Panc1 (cell line): ENCODE data around the gene PSMC1.

Experiments
- POLR2AphosphoS5 ChIP-seq: IDR thresholded peaks from 2 replicates; pipeline ENCODE4 v1.6.1; 2012; ENCODE audit warnings: mild to moderate bottlenecking, low read depth, low read length, moderate library complexity
- SIN3A ChIP-seq: IDR thresholded peaks from 2 replicates; pipeline ENCODE4 v1.6.1; 2012; ENCODE audit warnings: low read depth, mild to moderate bottlenecking, low read length, moderate library complexity, borderline replicate concordance; ENCODE audit not compliant: insufficient read depth
- TCF7L2 ChIP-seq: IDR thresholded peaks from 2 replicates; pipeline ENCODE4 v1.6.1; 2011; ENCODE audit warnings: mild to moderate bottlenecking, low read depth, low read length, inconsistent platforms
- TF ChIP-seq, protein P1 (sequence below), 2 experiments: IDR thresholded peaks; 2 replicates each; pipeline ENCODE4 v1.6.1; 2011 to 2012; ENCODE audit warnings: low read depth in 2 of 2, control low read depth in 1 of 2, low read length in 1 of 2, mild to moderate bottlenecking in 1 of 2, moderate library complexity in 1 of 2; ENCODE audit not compliant: insufficient read depth in 1 of 2
- TF ChIP-seq, protein P2 (sequence below): fragments of 450-650 bp; IDR thresholded peaks from 2 replicates; pipeline ENCODE4 v1.5.1; 2017; ENCODE audit warnings: mild to moderate bottlenecking

DNA sequence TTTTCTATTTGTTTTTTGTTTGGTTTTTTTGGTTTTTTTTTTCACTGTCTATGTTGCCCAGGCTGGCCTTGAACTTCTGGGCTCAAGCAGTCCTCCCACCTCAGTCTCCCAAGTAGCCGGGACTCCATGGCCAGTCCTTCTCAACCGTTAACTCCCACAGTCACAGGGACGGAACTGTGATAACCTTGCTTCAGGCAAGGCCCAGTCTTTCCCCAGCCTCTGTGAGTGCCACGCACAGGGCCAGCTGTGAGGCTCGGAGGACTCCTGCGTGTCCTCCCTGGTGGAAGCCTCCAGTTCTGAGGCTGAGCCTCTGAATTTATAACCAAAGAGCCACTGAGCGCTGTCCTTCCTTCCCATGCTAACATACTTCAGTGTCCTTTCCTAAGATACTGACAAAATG is 23.7 kb downstream of the PSMC1 start:
- TF ChIP-seq SIN3A = no peak
- TF ChIP-seq, protein P1, sequence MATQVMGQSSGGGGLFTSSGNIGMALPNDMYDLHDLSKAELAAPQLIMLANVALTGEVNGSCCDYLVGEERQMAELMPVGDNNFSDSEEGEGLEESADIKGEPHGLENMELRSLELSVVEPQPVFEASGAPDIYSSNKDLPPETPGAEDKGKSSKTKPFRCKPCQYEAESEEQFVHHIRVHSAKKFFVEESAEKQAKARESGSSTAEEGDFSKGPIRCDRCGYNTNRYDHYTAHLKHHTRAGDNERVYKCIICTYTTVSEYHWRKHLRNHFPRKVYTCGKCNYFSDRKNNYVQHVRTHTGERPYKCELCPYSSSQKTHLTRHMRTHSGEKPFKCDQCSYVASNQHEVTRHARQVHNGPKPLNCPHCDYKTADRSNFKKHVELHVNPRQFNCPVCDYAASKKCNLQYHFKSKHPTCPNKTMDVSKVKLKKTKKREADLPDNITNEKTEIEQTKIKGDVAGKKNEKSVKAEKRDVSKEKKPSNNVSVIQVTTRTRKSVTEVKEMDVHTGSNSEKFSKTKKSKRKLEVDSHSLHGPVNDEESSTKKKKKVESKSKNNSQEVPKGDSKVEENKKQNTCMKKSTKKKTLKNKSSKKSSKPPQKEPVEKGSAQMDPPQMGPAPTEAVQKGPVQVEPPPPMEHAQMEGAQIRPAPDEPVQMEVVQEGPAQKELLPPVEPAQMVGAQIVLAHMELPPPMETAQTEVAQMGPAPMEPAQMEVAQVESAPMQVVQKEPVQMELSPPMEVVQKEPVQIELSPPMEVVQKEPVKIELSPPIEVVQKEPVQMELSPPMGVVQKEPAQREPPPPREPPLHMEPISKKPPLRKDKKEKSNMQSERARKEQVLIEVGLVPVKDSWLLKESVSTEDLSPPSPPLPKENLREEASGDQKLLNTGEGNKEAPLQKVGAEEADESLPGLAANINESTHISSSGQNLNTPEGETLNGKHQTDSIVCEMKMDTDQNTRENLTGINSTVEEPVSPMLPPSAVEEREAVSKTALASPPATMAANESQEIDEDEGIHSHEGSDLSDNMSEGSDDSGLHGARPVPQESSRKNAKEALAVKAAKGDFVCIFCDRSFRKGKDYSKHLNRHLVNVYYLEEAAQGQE (IDR thresholded peaks at IDR 0.05; ENCODE audit: insufficient read depth in 1 of 2, low read depth in 2 of 2, low read length in 1 of 2) = no peak
- no peak for TF ChIP-seq POLR2AphosphoS5
- TF ChIP-seq, protein P2, sequence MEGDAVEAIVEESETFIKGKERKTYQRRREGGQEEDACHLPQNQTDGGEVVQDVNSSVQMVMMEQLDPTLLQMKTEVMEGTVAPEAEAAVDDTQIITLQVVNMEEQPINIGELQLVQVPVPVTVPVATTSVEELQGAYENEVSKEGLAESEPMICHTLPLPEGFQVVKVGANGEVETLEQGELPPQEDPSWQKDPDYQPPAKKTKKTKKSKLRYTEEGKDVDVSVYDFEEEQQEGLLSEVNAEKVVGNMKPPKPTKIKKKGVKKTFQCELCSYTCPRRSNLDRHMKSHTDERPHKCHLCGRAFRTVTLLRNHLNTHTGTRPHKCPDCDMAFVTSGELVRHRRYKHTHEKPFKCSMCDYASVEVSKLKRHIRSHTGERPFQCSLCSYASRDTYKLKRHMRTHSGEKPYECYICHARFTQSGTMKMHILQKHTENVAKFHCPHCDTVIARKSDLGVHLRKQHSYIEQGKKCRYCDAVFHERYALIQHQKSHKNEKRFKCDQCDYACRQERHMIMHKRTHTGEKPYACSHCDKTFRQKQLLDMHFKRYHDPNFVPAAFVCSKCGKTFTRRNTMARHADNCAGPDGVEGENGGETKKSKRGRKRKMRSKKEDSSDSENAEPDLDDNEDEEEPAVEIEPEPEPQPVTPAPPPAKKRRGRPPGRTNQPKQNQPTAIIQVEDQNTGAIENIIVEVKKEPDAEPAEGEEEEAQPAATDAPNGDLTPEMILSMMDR = no peak
- no peak for TF ChIP-seq TCF7L2
